Body of pancreas (tissue), 4 donors: Measurements from ENCODE around the gene NSUN6.

Source experiments
- POLR2A ChIP-seq, 3 donors: fragments of 450-650 bp; IDR thresholded peaks; one replicate each; pipeline ENCODE4 v1.6.1; 2016; ENCODE audit warnings: antibody characterized with exemption in 3 of 3, mild to moderate bottlenecking in 2 of 3
- TF ChIP-seq, protein P1 (sequence below), 7 experiments: fragments of 450-650 bp in 4 of 7; fragments of 200-600 bp in 3 of 7; sonication (generic) in 3 of 7; IDR thresholded peaks; one replicate each; pipeline ENCODE4 v1.5.1; 2016 to 2019; ENCODE audit warnings: antibody characterized with exemption in 7 of 7

DNA sequence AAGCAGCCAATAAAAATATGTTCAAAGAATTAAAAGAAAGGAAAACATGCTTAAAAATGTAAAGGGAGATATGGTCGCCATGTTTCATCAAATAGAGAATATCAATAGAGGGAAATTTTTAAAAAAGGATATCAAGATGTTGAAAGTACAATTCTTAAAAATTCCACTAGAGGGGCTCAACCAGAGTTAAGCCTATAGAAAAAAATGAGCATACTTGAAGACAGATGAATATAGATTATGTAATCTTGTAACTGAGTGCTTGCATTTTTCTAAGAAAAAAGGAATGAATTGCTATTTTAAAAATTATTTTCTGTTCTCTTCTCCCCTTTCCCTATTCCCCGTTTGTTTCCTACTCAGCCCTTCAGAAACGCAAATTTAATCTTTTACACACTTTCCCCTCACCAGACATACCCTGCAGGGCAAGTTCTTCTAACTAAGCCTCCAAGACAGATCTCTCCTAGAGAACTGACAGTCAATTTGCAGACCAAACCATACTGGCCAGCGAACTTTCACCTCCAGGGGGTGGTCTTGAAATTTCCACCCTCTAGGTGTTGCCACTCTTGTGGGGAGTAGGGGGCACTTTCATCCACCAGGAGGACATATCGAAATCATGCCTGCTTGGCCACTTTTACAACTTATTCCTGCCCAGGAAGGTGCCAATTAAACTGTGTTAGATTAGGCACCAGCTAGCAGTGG is 67.7 kb downstream of the NSUN6 start:
- TF ChIP-seq, protein P1, sequence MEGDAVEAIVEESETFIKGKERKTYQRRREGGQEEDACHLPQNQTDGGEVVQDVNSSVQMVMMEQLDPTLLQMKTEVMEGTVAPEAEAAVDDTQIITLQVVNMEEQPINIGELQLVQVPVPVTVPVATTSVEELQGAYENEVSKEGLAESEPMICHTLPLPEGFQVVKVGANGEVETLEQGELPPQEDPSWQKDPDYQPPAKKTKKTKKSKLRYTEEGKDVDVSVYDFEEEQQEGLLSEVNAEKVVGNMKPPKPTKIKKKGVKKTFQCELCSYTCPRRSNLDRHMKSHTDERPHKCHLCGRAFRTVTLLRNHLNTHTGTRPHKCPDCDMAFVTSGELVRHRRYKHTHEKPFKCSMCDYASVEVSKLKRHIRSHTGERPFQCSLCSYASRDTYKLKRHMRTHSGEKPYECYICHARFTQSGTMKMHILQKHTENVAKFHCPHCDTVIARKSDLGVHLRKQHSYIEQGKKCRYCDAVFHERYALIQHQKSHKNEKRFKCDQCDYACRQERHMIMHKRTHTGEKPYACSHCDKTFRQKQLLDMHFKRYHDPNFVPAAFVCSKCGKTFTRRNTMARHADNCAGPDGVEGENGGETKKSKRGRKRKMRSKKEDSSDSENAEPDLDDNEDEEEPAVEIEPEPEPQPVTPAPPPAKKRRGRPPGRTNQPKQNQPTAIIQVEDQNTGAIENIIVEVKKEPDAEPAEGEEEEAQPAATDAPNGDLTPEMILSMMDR (IDR thresholded peaks at IDR 0.05): peak in 2 of 7 experiments; percentile 12 to 16
- TF ChIP-seq POLR2A (IDR thresholded peaks at IDR 0.05): no peak
